Measurements from ENCODE around the gene NRN1.

DNA sequence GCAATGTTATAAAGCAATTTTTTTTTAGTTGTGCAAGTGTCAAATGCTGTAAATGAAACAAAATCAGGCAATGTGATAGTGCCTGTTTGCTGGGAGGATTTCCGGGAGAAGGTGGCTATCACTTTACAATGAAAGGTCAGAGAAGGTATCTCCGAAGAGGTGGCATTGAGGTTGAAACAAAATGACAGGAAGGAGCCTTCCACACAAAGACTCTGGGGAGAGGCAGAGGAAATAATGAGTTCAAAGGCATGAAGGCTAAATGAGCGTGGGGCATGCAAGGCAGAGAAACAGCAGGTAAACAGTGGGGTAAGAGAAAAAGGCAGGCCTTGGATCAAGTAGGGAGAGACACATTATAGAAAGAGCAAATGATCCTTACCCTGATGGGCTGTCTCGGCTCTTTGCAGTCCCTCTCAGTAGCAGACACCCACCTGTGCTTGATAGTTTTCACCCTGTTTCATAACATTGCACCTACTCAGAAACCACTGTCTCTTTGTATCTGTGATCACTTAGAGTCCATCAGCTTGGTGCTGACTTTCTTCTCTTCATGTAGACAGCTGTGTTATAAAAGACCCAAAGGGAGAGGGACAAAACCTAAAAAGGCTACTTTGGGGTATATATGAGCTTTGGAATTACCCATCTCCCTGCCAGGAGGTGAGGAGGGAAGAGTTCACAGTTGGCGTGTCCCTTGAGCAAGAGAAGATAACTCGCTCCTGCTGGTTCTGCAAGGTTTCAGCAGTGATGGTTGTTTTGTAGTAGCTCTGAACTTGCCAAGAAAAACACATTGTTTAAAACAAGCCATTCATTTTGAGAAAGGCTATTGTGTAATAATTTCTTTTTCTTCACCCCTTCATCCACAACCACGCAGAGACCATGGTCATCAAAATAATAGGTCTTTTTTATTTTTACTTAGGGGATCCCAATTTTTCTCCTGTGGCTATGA lies 22.3 kb downstream of the NRN1 start:
- TF ChIP-seq POLR2A (IDR thresholded peaks at IDR 0.05; ENCODE audit: low read depth, low read length): no peak
- TF ChIP-seq, protein P1, sequence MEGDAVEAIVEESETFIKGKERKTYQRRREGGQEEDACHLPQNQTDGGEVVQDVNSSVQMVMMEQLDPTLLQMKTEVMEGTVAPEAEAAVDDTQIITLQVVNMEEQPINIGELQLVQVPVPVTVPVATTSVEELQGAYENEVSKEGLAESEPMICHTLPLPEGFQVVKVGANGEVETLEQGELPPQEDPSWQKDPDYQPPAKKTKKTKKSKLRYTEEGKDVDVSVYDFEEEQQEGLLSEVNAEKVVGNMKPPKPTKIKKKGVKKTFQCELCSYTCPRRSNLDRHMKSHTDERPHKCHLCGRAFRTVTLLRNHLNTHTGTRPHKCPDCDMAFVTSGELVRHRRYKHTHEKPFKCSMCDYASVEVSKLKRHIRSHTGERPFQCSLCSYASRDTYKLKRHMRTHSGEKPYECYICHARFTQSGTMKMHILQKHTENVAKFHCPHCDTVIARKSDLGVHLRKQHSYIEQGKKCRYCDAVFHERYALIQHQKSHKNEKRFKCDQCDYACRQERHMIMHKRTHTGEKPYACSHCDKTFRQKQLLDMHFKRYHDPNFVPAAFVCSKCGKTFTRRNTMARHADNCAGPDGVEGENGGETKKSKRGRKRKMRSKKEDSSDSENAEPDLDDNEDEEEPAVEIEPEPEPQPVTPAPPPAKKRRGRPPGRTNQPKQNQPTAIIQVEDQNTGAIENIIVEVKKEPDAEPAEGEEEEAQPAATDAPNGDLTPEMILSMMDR (IDR thresholded peaks at IDR 0.05; ENCODE audit: extremely low read depth in 1 of 2, insufficient read depth in 1 of 2, low read depth in 1 of 2, low read length in 2 of 2): no peak
- no peak for TF ChIP-seq POLR2AphosphoS5 (IDR thresholded peaks at IDR 0.05; ENCODE audit: insufficient read depth, low read depth, low read length)
- TF ChIP-seq MYC (IDR thresholded peaks at IDR 0.05; ENCODE audit: low read depth, low read length): no peak
- TF ChIP-seq JUN (IDR thresholded peaks at IDR 0.05; ENCODE audit: borderline replicate concordance, insufficient read depth, insufficient read length, low read depth): no peak
- TF ChIP-seq, protein P2, sequence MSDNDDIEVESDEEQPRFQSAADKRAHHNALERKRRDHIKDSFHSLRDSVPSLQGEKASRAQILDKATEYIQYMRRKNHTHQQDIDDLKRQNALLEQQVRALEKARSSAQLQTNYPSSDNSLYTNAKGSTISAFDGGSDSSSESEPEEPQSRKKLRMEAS (IDR thresholded peaks at IDR 0.05; ENCODE audit: insufficient read depth, insufficient read length): no peak
- no peak for TF ChIP-seq EZH2 (IDR thresholded peaks at IDR 0.05; ENCODE audit: borderline replicate concordance, low read depth, low read length, severe bottlenecking)
- no peak for TF ChIP-seq GATA2 (IDR thresholded peaks at IDR 0.05; ENCODE audit: insufficient read depth, insufficient read length, low read depth, low read length)

Measured in endothelial cell of umbilical vein (primary cell).